Keratinocyte (primary cell): ENCODE measurements around the gene PTPN14.

Source experiments
- CTCF ChIP-seq, 3 experiments: IDR thresholded peaks in 1 of 3; conservative IDR thresholded peaks in 1 of 3; optimal IDR thresholded peaks in 1 of 3; 2 replicates in 2 of 3; 3 replicates in 1 of 3; pipeline versions ENCODE3 to v1.5.1; 2011; ENCODE audit warnings: low read length in 3 of 3, mild to moderate bottlenecking in 3 of 3, moderate library complexity in 2 of 3, control low read depth in 1 of 3, inconsistent platforms in 1 of 3; ENCODE audit not compliant: insufficient read depth in 2 of 3; ENCODE audit errors: extremely low read depth in 1 of 3
- EZH2 ChIP-seq: IDR thresholded peaks from one replicate; pipeline ENCODE4 v1.6.1; 2012; ENCODE audit warnings: inconsistent platforms, mild to moderate bottlenecking, low read length, moderate library complexity

DNA sequence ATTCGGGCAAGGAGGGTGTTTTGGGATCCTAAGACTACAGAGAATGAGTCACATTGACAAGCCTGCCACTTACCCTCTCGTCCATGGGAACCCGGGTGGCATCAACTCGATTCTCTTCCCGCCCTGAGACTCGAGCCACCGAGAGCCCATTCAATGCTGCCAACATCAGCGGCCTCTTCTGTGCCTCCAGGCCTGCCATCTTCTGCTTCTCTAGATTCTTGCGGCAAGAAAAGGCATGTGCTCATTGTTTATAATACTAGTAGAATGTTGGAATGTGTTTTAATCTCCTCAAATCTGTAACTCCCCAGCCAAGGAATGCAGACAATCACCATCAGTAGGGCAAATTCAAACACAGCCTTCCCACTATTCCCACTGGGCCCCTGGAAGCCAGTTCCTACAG is 173.5 kb downstream of the PTPN14 start:
- TF ChIP-seq CTCF (optimal IDR thresholded peaks at IDR 0.05 in 1 of 3, IDR thresholded peaks at IDR 0.05 in 1 of 3, conservative IDR thresholded peaks at IDR 0.05 in 1 of 3; ENCODE audit: extremely low read depth in 1 of 3, insufficient read depth in 2 of 3, low read length in 3 of 3) (no peak), EZH2 (no peak)
